HG02943 (cell line): Measurements from ENCODE around the gene B4GALT1.
"Not testable (repeated sequence)": the region's sequence is repeated elsewhere in the genome, so short reads cannot be mapped to it uniquely, and the experiment has no call there.

Source experiments
- ATAC-seq: cut with Tn5 transposase; IDR thresholded peaks from one replicate; pipeline ENCODE4 v1.9.1; 2021; ENCODE audit warnings: mild to moderate bottlenecking, low read depth, moderate library complexity; ENCODE audit not compliant: unreplicated experiment

The B4GALT1 gene

DNA sequence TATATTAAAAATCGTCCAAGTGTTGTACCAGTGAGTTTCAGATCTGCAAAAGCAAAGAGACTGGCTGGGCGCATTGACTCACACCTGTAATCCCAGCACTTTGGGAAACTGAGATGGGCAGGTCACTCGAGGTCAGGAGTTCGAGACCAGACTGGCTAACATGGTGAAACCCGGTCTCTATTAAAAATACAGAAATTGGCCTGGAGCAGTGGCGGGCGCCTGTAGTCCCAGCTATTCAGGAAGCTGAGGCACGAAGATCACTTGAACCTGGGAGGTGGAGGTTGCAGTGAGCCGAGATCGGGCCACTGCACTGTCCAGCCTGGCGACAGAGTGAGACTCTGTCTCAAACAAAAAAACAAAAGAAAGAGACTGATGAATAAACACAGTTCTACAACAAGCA is 18.3 kb upstream of the B4GALT1 start:
- no peak for ATAC-seq

DNA sequence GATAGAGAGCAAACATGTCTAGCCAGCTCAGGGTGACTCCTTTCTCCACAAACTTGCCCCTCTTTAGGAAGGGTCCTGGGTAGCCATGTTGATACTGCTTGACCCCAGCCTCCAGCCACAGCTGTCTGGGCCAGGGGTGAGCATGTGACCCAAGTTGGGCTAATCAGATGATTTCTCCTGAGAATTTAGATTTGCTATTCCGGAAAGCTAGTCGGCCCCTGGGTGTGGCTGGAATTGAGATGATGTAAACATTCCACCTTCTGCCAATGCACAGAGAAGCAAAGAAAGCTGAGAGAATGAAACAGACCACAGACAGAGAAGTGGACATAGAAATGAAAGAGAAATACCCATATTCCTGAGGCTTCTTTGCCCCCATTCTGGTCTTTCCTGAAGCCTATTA is 17.8 kb upstream of the B4GALT1 start:
- no peak for ATAC-seq

GRCh38 chr9:33182519-33182918 is 15.4 kb upstream of the B4GALT1 start:
- ATAC-seq: no peak

DNA sequence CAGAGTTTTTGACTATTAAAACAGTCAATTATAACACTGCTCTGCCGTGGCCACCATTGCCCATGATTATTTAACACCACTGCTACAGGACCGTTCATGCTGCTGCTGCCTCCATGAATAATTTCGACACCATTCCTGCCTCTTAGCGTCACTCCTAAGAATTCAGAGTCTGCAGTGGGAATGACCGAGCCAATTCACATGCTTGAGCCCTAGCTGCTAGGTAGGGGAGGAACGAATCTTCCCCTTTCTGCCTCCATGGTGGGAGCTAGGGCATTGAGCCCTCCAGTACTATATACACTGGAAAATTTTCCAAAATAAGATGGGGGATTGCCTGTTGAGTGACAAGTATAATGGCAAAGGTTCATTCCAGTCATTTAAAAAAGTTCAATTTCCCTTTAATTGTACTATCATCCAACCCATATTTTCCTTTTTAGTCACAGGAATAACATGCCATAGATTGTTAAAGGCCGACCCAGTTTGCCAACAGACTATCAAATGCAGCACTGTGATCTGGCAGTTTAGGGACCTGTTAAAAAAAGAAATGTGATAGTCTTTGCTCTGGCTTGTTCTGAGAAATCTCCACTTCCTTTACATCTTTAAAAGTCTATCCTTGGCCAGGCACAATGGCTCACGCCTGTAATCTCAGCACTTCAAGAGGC is 13.5 kb upstream of the B4GALT1 start:
- no peak for ATAC-seq

DNA sequence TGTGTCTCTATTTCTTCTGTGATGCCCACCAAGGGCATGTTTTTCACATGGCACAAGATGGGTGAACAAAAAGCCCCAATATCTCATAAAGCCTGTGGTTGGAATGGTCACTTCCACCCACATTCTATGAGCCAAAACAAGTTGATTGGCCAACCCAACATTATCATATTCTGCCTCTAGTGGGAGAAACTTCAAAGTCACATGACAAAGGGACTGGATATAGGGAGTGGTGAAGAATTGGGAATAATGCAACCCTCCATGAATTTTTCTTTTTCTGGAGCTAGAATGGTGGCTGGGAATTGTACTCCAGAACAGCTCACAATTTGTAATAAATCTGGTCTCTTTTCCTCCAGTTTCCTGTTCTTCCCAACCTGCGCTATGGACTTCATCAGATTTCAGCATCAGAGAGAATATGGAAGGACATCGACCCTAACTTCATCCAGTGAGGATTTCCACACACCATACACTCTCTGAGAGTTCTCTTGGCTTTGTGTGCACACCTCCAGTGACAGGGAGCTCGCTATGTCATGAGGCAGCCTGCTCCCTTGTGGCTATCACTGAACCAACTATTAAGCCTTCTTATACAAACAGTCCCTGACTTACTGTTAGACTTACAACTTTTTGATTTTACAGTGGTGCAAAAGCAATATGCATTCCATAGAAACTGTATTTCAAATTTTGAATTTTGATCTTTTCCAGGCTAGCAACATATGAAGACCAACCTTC is 12.0 kb upstream of the B4GALT1 start:
- no peak for ATAC-seq

DNA sequence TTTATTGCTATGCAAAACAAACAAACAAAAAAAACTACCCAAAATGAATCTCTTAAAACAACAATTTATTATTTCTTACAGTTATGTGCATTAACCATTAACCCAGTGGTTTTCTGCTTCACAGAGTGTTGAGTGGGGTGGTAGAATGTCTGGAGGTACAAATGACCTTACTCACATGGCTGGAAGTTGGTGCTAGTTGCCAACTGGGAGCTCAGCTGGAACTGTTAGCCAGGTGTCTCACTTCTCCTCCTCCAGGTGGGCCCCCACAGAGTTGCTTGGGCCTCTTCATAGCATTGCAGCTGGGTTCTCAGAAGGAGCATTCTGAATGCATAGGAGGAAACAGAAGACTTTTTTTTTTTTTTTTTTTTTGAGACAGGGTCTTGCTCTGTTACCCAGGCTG is 10.5 kb upstream of the B4GALT1 start:
- ATAC-seq: peak; percentile 89

DNA sequence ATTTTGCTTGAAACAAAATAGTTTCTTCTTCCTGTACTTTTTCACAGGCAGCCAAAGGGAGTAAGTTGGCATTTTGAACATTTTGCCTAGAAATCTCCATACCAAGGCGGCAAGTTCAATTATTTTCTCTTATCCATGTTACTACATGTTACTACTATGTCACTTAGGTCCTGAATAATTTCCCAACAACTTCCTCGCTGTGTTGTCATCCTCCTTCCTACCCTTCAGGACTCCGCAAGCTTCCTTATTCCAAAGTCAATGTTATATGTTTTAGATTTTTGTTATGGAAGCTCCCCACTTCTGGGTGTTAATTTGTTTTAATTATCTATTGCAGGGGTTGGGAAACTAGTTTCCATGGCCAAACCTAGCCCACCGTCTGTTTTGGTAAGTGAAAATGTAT is 9.9 kb upstream of the B4GALT1 start:
- ATAC-seq: no peak

DNA sequence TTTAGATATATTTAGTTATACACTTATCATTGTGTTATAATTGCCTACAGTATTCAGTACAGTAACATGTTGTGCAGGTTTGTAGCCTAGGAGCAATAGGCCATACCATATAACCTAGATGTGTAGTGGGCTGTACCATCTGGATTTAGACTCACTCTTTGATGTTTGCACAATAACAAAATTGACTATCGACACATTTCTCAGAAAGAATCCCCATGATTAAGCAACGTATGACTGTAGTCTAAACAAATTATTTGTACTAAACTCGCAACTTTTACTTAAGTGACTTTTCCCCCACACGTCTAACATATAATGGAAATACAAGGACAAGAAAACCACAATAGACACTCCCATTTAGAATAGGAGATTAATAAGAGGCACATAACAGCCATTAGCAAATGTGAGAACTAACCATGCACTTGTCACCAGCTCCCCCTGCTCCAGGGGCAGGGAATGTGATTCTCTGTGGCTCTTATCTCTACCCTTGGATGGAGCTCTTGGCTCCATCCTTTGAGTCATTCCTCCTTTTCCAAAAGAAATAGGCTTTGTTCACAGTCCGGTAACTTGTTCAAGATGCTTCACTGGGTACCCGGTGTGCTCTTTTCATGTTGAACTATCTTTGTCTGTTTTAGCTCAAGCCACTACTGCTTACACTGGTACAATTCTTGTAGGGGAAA is 8.7 kb upstream of the B4GALT1 start:
- ATAC-seq: no peak

- no peak for ATAC-seq
Observed at GRCh38 chr9:33172256-33173238, 5.4 kb upstream of the B4GALT1 start.

GRCh38 chr9:33170464-33171415 is 3.6 kb upstream of the B4GALT1 start:
- ATAC-seq: no peak

DNA sequence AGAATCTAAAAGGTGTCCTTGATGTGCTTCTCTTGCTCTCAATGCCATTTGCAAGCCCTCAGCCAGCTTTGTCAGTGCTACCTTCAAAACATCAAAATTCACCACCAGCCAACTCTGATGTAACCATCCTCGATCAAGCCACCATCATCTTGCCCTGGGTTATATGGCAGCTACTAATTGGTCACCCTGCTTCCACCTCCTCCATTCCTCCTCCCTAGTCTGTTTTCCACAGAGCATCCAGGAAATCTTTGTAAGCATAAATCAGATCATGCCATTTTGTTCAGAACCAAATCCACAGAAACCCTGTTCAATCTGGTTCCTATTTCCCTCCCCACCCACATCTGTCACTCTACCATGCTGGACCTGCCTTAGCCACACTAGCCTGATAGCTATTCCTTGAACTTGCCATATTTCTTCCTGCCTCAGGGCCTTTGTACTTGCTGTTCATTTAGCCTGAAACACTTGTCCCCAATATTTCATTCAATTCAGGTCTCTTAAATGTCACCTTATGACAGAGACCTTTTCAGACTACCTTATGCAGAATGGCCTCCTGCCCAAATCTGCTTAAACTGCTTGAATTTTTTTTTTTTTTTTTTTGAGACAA is 1.9 kb upstream of the B4GALT1 start:
- no peak for ATAC-seq

DNA sequence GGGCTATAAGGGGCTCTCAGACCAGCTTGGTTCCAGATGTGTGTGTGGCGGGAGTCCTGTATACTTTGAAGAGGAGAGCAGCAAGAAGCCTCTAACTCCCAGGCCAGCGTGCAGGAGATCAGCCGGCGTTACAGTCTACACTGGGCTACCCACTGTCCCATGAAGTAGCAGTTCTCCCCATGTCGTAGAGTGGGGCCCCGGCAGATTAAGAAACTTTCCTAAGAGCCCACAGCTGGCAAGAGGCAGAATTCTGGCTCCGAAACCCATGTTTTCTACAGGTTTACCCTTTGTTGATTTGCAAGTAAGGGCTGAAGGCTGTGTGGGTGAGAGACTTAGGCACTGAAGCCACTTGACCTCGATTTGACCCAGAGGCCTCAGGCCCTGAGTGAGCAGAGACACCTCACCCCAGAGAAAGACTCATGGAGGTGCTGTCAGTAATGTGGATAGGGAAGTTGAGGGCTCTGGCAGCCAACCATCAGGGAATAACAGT is 881 bp upstream of the B4GALT1 start:
- no peak for ATAC-seq

DNA sequence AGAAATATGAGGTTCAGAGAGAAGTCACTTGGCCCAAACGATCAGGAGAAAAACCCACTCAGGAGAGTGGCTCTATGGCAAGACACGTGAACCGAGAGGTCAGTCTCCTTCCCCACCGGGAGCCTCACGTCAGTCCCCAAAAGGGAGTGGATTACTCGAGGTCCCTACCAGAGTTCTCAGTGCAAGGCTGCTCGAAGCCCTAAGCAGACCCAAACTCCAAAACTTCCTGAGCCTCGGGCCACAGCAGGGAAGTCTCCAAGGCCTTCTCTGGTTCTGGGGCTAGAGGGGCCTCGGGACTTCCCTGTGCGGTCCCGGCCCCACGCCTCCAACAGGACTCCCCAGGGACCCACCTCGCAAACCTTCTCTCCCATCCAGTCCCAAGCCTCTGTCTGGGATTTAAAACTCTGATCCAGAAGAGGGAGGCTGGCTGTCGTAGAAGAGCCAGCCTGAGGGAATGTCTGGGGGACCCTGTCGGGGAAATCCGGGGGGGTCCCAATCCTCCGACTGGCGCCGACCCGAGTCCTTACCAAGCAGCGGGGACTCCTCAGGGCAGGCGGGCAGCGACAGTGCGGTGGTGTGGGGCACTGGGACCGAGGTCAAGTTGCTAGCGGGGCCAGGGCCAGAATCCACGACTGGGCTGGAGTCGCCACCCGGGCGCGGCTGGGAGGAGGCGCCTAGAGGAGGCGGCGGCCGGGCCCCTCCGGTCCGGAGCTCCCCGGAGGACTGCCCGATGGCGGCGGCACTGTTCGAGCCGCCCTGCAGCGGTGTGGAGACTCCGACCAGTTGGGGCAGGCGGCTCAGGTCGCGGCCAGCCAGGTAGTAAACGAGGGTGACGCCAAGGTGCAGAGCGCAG is 679 bp downstream of the B4GALT1 start:
- ATAC-seq: peak; percentile 2

DNA sequence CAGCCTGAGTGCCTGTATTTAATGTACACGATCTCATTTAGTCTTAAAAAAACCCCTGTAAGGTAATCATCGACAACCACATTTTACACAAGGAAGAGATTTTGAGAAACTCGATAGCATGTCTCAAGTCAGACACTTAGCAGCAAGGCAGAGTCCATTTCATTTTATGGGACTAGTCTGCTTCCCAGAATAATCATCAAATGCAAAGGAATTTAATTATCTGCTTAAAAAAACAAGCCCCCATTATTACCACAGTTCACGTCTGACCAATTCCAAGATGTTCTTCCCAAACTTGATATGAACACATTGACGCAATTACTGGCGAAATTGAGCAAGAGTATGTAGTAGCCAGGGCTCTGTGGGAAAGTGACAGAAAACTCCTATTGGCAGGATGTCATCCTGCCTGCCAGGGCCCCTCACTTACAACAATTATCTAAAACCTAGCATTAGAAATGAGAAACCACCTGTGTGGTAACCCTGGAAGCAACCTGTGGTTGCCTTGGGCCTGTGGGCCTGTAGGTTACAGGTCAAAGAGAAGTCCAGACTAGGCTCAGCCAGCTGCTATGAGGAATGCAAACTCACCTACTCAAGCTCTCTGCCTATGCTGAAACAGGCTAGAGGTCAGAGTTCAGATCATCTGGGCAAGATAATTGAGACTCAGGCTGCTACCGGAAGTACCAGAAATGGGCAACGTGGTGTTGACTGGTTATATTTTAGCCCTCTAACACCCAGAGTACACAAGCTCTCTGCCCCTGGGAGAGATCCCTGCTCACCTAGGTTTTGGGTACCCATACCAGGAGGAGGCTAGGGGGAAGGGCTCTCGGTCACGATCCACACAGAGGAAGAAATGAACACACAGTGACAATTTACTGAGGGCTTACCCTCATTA is 1.6 kb downstream of the B4GALT1 start:
- no peak for ATAC-seq

GRCh38 chr9:33164921-33165262 is 2.2 kb downstream of the B4GALT1 start:
- ATAC-seq: not testable (repeated sequence)

DNA sequence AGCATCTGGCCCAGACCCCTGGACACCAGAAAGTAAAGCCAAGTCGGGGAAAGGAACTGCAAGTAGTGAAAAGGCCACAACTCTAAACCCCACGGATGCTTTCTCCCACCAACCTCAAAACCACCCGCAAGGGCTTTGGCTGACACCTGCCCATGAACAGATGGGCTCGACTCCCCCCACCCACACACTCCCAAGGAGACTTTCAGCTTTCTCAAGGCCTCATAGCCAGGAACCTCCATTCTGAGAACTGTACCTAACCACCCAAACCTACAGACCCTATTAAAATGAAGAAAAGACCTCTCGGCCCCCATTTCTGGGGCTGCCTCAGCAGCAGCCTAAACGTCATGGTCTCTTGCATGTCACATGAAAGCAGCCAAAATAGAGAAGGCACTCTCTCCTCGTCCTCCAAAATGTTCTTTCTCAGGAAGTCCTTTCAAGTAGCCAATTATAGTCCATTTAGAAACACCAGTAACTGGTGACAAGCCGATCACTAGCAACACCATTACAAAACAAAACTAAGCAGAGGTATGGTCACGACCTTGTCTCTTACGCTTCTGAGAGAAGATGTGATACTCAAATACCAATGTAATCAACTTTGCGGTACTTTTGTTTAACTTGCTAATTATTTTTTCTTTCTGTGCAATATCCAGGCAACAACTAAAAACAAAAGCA is 2.9 kb downstream of the B4GALT1 start:
- no peak for ATAC-seq
